RKO (cell line): ENCODE measurements around the gene EML1.

Source experiments
- DNase-seq: peaks from one replicate; pipeline ENCODE4 v3.0.0-alpha.2; 2016; ENCODE audit warnings: low spot score

Gene EML1

DNA sequence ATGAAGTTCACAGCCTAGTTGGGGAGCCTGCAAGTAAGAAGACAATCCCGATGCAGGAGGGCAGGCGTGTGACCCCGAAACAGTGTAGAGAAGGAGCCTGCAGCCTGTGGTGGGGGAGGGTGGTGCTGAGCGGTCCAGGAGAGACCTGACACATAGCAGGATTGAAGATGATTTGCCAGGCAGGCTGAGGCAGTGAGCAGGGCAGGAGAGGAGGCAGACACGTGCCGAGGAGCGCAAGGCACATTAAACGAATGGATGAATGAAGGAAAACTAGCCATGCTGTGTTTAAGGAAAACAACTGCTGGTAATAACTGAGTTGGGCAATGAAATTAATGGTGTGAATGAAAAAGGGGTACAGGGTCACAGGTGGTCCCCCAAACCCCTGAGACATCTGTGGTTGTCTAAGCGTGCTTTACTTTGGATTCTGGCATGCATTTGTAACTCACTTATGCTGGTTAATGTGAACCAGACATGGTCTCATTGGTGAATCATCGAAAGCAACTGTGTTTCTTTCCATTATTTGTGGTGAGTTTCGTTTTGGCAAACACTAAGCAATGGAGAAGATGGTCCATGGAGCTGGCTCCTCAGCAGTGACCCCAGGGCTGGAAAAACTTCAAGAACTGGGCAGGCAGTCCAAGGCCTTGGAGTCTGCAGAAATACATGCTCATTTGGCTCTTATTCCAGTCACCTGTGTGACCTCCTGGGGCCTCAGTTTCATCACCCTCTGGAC, 175.1 kb downstream of the EML1 start:
- DNase-seq, result no peak

DNA sequence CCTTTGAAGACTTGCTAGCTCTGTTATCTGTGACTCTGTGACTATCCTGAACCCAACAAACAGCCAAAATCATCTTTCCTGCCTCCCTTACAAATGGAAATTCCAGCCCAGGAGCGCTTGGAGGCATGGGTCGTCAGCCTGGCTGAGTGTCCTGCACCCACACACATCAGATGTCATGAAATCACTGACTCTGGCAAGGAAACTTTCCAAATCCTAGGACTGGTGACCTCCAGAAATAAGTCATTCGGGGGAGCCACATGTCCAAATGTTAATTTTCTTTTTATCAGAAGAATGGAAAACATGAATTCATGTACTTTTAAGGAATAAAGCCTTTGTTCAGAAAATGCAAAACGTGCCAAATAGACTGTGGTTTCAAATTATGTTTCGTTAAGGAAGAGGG, 175.7 kb downstream of the EML1 start:
- DNase-seq, result no peak

DNA sequence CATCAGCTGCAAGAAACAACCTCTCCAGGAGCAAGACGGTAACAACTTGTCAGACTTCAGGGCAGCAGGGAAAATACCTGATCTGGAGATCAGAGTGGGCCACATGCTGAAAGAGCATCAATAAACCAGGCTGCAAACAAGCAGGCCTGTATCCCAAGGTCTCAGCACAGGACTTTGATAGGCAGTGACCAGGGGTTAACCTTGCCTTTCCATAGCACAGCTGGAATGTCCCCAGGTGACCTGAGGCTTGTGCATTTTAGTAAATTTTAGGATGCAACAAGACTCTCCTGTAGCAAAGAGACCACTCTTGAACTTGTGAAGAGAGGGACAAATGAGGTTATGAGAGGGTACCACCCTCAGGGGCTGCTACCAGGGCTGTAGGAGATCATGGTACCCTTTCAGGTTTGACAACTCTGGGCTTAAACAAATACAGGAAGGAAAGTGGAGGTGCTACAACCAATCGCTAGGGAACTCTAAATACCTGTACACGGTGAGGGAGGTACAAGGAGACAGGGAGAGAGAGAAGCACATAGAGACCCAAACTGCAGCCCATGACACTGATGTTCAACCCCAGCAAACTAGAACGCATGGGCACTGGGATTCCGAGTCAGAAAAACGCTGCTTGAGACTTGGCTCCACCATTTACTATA, 176.6 kb downstream of the EML1 start:
- no peak for DNase-seq

GRCh38 chr14:99971087-99971940, 178.1 kb downstream of the EML1 start:
- no peak for DNase-seq

DNA sequence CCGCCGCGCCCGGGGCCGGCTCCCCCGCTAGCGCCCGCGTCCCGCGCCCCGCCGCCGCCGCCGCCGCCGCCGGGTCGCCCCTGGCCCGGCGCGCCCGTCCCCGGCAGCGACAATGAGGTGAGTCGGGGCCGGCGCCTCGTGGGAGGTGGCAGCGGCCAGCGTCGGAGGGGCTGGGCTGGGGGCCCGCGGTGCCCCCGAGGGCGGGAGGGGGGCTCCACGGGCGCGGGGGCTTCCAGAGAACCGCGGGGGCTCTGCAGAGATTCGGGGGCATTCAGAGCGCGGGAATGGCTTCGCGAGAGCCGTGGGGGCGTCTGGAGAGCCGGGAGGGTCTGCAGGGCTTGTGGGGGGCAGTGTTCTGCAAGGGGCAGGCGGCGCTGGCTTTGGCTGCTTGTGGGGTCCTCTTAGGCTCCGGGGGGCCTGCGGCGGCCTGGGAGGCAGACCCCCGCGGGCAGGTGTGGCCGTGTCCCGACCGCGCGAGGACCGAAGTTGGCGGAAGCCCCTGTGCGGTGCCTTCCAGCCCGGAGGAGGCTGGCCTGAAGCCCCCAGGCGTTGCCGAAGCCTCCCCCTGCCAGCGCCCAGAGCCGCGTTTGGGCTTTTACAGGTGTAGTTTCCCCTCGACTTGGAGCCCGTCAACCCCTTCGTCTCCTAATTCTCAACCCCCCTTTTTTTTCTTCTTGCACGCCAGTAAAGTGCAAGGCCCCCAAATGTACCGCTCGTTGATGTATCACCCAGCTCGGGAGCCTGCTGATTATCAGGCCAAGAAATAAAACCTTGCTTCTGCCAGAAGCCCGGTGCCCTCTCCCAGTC, 178.9 kb downstream of the EML1 start:
- DNase-seq, result no peak

GRCh38 chr14:99972748-99973466, 179.7 kb downstream of the EML1 start:
- no peak for DNase-seq

- no peak for DNase-seq
Observed at GRCh38 chr14:99975190-99975589, 182.0 kb downstream of the EML1 start.

- no peak for DNase-seq
Observed at GRCh38 chr14:99976021-99976420, 182.8 kb downstream of the EML1 start.

- no peak for DNase-seq
Observed at GRCh38 chr14:99976681-99977080, 183.5 kb downstream of the EML1 start.

GRCh38 chr14:99980299-99980698, 187.1 kb downstream of the EML1 start:
- no peak for DNase-seq

DNA sequence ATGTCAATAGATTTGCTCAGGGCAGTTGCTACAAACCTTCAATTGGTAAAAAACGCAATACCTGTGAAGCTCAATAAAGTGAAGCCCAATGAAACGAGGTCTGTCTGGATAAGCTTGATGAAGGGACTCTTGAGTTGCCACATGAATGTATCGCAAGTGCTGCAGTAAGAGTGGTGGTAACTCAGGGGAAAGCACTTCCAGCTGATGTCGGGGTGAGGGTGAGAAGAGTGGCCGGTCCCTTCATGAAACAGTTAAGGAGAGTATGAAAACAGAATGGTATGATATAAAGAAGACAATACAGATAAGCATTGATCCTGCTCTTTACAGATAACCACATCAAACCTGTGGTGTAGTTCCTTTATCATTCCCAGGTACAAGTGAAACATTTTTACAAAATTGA, 188.6 kb downstream of the EML1 start:
- DNase-seq, result no peak

GRCh38 chr14:99982537-99983250, 189.5 kb downstream of the EML1 start:
- DNase-seq, result peak; percentile 72

- no peak for DNase-seq
Observed at GRCh38 chr14:99983251-99984015, 190.2 kb downstream of the EML1 start.

- DNase-seq, result no peak
Observed at GRCh38 chr14:99984036-99984435, 190.8 kb downstream of the EML1 start.

DNA sequence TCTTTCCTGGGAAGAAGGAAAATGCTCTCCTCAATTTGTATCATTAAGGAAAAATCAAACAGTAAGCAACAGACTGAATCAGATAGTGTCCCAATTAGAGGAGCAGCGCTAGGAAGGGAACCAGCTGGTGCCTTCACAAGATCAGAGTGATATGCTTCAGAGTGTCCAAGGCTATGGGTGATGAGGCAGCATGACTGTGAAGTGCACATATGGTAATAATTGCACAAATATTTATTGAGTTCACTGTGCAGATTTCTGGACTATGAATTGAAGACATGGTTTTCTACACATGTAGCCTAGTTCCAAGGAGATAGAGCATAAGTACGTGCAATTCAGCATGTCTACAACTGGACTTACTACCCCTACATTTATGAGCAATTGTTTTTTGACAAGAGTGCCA, 193.2 kb downstream of the EML1 start:
- DNase-seq, result no peak

GRCh38 chr14:99989032-99989431, 195.8 kb downstream of the EML1 start:
- DNase-seq, result no peak

DNA sequence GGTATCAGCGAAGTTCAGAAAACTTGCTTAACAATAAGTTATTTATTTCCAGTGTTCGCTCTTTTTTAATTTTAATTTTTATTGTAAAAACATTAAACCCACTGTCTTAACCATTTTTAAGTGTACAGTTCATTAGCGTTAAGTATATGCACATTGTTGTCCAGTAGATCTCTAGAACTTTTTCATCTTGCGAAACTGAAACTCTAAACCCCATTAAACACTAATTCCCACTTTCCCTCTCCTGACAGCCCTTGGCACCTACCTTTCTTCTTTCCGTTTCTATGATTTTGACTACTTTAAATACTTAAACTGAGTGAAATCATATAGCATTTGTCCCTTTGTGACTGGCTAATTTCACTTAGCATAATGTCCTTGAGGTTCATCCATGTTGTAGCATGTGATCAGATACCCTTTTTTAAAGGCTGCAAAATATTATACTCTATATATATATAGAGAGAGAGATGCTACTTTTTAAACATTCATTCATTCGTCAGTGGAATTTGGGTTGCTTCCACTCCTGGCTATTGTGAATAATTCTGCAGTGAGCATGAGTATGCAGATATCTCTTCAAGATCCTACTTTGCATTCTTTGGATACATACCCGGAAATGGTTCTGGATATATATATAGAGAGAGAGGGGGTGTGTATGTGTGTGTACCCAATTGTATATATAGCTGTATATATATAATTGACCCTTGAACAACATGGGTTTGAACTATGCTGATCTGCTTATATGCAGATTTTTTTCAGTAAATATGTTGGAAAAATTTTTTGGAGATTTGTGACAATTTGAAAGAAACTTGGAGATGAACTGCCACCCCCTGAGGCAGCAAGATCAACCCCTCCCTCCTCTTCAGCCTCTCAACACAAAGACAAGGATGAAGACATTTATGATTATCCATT, 197.3 kb downstream of the EML1 start:
- no peak for DNase-seq

- DNase-seq, result no peak
Observed at GRCh38 chr14:99991331-99991730, 198.1 kb downstream of the EML1 start.
